GM15510 (cell line): ENCODE results near the gene DCP1B.

Experiments used
- POLR2A ChIP-seq: IDR thresholded peaks from 3 replicates; pipeline ENCODE4 v1.6.1; 2011; ENCODE audit warnings: borderline replicate concordance; ENCODE audit not compliant: insufficient read length; ENCODE audit errors: extremely low read depth

DCP1B gene

GRCh38 chr12:1916371-1917171, 87.7 kb downstream of the DCP1B start:
- no peak for TF ChIP-seq POLR2A

- no peak for TF ChIP-seq POLR2A
Observed at GRCh38 chr12:1915082-1915968, 88.9 kb downstream of the DCP1B start.

DNA sequence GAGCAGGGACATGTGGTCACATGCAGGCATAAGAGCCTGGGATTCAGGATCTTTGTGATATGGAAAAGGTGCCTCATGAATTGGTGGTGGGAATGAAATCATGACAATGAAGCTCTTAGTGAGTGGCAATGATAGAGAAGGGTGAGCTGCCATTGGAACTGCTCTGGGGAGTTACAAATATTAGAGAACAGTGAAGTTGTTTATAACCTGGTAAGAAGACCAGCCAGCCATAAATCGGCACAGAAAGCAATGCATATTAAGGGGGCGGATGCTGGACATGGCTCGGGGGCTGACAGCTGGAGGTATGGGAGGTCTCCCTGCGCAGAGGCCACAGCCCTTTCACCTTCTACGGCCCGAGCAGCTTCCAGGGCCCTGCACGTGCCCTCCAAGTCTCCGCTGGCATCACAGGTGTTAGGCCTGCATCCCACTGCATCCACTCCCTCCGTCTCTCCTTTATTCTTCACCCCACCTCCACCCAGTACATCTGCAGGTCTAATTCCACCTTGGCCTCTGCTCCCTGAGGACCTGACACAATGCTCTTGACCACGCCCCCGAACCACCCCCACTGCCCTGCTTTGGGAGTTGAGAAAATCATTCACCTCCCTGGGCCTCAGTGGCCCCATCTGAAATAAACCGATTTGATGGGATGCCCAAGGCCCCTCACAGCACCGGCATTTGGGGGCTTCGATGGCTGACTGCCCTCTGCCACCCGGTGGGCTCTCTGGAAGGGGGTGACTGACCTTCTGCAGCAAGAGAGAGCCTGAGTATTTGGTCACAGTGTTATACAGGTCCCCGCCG, 89.9 kb downstream of the DCP1B start:
- no peak for TF ChIP-seq POLR2A

GRCh38 chr12:1913377-1914113, 90.7 kb downstream of the DCP1B start:
- TF ChIP-seq POLR2A, result no peak

DNA sequence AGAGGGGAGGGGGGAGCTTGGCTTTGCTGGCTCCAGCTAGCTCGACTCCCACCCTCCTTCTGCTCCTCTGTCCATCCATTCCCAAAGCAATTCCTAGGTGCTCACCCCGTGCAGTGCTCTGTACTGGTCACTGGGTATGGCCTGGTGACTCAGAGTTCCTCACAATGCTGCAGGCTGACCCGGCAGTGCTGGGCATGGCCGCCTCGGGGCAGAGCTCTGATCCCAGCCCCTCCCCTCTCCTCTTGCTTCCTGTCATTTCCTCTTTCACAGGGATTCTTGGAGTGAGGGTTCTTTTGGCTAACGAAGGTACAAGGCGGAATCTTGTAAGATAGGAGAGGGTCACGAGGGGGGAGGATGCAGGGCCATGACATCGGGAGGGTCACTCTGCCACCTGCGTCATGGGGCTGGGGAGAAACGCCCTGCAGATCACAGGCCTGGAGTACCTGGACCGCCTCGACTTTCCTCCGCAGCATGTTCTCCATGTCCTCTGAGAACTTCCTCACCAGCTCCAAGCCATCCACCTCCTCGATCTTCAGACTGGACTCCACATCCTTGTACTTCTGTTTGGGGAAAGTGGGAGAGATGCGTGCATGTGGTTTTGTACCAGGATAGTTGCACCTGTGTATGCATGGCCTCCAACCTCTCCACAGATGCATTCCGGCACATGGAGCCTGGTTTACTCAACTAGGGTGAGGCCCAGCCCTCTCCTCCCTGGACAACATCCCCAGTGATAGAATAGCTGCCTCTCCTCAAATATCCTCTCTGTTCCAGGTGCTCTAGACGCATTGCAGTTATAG, 91.5 kb downstream of the DCP1B start:
- TF ChIP-seq POLR2A, result no peak

DNA sequence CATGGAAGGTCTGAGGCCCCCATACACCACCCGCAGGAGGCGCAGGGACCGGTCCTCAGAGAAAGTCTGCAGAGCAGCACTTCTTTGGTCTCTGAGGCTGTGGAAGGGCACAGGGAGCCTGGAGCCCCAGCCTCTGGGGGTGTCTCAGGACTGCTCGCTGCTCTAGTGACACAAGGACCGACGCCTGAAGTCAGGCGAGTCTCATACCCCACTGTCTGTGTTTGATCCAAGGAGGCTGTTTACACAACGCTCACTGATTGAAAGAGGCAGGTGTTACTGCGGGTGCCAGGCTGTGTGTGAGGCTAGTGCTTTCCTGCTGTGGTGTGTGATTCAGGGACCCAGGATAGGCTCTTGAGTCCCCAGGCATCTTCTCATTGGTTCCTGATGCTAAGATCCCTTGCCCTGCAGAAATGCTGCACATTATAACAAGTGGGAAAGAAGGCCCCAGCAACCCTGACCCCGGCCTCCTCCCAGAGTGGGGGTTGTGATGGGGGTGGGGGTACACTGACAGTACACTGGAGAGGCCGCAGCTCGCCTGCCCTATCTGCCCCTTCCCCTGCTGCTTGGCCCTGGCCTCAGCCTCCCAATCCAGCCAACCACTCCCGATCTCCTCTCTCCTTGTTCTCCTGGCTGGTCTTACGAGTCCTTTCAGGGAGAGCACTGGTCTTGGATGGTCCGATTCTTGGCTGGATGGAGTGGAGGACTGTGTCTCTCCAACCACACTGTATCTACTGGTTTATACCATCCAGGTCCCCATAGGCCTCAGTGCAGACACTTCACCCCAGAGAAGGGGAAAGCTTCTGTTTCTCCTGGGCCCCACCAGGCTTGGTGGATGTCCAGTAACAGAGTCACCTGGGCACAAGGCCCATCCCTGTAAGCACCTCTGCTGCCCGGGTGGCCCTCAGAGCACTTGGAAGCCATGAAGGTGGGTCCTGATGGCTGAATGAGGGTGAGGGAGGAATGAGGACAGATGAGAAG, 92.4 kb downstream of the DCP1B start:
- no peak for TF ChIP-seq POLR2A

GRCh38 chr12:1910468-1910867, 93.8 kb downstream of the DCP1B start:
- TF ChIP-seq POLR2A, result no peak

DNA sequence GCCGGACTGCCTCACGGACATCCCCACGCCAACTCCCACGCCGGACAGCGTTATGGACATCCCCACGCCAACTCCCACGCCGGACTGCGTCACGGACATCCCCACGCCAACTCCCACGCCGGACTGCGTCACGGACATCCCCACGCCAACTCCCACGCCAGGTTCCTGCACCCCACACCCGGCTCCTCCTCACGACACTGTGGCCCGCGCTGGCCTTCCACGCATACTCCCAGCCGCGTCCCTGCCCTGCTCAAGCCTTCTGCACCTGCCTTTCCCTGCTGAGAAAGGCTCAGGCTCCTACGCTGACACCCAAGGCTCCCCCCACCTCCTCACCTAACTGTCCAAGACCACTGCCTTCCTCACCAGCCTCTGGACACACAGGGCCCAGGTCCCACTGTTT, 95.5 kb downstream of the DCP1B start:
- TF ChIP-seq POLR2A, result no peak

- TF ChIP-seq POLR2A, result no peak
Observed at GRCh38 chr12:1907652-1908611, 96.3 kb downstream of the DCP1B start.

GRCh38 chr12:1906579-1906978, 97.7 kb downstream of the DCP1B start:
- no peak for TF ChIP-seq POLR2A

- no peak for TF ChIP-seq POLR2A
Observed at GRCh38 chr12:1904875-1905274, 99.4 kb downstream of the DCP1B start.

DNA sequence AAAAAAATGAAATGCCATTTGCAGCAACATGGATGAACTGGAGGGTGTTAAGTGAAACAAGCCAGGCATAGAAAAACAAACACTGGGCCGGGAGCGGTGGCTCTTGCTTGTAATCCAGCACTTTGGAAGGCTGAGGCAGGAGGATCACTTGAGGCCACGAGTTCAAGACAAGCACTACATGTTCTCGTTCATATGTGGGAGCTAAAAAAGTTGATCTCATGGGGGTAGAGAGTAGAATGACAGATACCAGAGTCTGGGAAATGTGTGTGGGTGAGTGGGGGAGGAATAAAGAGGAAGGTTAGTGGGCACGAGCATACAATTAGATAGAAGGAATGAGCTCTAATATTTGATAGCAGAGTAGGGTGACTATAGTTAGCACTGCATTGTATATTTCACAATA, 107.3 kb downstream of the DCP1B start:
- no peak for TF ChIP-seq POLR2A
